ENCODE results near the gene RINL.
"Not testable (repeated sequence)": the region's sequence is repeated elsewhere in the genome, so short reads cannot be mapped to it uniquely, and the experiment has no call there.

The RINL gene

DNA sequence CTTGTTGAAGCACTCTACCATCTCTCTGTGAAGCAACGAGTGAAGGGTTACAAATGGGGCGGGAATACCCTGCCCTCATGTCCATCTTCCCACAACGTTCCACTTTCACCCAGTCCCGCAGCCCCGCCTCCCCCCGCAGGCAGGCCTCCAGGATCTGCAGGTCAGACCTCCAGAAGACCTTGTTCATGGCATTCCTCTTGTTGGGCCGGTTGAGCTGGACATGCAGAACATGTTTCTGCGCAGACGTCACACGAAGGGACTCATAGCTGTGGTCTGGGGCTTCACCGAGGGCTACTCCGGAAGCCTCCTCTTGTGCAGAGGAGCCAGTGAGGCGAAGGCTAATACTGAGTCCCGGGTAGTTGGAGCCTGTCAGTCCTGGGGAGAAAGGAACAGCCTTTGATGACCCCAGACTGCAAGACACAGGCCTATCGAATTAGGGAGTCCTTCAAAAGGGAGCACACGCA is 46.9 kb downstream of the RINL start:
- DNase-seq = peak; percentile 69

DNA sequence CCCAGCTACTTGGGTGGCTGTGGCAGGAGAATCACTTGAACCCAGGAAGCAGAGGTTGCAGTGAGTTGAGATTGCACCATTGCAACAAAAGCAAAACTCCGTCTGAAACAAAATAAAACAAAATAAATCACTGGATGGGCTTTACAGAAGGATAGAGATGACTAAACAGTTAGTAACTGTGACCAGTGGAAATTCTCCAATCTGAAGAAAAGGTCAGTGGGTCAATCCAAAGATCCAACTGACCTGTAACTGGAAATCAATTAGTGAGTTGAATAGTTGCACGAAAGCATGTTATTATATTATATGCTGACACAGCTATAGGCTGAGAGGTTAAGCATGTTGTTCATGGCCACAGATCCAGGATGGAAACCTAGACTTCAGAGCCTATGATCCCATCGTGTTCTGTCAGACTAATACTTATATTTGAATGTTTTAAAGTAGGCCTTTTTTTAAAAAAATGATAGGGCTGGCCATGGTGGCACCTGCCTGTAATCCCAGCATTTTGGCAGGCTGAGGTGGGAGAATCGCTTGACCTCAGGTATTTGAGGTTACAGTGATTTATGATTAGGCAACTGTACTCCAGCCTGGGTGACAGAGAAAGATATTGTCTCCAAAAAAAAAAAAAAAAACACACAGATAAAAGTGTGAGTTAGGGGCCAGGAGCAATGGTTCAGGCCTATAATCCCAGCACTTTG is 47.9 kb downstream of the RINL start:
- DNase-seq = no peak

DNA sequence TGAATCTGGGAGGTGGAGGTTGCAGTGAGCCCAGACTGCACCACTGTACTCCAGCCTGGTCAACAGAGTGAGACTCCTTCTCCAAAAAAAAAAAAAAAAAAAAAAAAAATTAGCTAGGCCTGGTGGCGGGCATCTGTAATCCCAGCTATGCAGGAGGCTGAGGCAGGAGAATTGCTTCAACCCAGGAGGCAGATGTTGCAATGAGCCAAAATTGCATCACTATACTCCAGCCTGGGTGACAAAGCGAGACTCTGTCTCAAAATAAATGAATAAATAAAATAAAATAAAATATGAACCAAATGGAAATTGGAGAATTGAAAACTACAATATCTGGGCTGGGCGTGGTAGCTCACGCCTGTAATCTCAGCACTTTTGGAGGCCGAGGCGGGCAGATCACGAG is 48.9 kb downstream of the RINL start:
- DNase-seq = not testable (repeated sequence)

DNA sequence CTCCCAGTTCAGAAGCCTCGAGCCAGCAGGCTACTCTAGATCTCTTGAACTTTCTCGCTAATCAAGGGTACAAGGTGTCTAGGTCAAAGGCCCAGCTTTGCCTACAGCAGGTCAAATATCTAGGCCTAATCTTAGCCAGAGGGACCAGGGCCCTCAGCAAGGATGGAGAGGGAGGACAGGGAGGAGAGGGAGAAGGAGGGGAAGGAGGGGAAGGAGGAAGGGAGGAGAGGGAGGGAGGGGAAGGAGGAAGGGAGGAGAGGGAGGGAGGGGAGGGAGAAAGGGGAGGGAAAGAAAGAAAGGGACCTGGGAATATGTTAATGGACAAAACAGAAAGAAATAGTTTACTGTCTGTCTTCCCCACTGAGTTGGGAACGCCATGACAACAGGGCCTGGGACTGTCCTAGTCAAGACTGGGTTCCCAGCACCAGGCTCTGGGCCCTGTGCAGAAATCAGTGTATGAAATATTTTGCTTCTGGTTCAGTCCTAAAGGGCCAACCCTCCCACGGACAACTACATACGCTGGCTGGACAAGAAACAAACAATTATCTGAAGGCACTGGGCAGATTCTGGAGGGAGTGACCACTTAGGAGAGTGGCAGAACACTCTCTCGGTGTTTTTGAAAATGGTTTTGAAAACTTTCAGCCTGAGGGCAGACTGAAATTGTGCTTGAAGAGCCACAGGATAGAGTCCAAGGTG is 51.1 kb downstream of the RINL start:
- DNase-seq = no peak

DNA sequence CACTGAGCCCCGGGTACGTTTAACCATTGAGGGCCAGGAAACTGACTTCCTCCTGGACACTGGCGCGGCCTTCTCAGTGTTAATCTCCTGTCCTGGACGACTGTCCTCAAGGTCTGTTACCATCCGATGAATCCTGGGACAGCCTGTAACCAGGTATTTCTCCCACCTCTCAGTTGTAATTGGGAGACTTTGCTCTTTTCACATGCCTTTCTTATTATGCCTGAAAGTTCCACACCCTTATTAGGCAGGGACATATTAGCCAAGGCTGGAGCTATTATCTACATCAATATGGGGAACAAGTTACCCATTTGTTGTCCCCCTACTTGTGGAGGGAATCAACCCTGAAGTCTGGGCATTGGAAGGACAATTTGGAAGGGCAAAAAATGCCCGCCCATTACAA is 52.1 kb downstream of the RINL start:
- not testable (repeated sequence) for DNase-seq

DNA sequence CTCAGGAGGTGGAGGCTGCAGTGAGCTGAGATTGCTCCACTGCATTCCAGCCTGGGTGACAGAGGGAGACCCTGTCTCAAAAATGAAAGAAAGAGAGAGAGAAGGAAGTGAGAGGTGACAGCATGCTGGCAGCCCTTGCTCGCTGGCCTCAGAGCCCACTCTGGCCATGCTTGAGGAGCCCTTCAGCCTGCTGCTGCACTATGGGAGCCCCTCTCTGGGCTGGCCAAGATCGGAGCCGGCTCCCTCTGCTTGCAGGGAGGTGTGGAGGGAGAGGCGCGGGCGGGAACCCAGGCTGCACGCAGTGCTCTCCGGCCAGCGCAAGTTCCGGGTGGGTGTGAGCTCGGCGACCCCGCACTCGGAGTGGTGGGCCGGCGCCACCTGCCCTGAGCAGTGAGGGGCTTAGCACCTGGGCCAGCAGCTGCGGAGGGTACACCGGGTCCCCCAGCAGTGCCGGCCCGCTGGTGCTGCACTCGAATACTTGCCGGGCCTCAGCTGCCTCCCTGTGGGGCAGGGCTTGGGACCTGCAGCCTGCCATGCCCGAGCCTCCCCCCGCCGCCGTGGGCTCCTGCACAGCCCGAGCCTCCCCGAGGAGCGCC is 56.7 kb downstream of the RINL start:
- DNase-seq = not testable (repeated sequence)

DNA sequence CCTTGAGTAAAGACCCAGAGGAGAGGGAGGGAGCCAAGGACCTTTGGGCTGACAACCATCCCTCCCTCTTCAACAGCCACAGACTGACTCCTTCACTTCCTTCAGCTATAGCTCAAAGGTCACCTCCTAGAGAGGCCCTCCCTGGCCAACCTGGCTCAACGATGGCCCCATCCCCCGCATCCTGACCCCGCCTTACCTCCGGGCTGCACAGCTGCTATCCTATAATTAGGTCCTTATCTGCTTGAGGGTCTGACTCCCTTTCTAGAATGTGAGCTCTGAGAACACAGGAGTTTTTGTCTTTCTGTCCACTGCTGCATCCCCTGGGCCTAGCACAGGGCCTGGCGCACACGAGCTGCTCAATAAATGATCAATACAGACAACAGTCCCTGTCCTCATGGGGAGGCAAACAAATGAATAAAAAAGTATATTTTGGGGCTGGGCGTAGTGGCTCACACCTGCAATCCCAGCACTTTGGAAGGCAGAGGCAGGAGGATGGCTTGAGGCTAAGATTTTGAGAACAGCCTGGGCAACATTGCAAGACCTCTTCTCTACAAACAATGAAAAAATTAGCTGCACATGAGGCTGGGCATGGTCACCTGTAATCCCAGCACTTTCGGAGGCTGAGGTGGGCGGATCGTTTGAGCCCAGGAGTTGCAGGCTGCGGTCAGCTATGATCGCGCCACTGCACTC is 58.7 kb downstream of the RINL start:
- DNase-seq = no peak
